Psoas muscle (tissue), 8 donors: Measurements from ENCODE around the gene ABCC12. TPM values are rescaled to one million over a fixed set of nuclear protein-coding genes. Genes with fewer than 3 reads are reported as not detected.

Experiments used
- ATAC-seq, 4 donors: fragments of 200-7000 bp; cut with Tn5 transposase; one replicate each; pipeline ENCODE4 v1.9.1; 2020; ENCODE audit warnings: moderate library complexity in 3 of 4, mild to moderate bottlenecking in 2 of 4
- DNase-seq, 2 donors: peaks; one replicate each; pipeline ENCODE4 v3.0.0-alpha.2; 2020
- H3K27ac ChIP-seq: fragments of 200-600 bp; one replicate; pipeline ENCODE4 v1.8.0; 2022
- H3K27me3 ChIP-seq, 3 donors: fragments of 200-600 bp in 1 of 3; one replicate each; pipeline versions ENCODE4 v1.6.1 to v1.8.0; 2013 to 2022; ENCODE audit warnings: low read length in 2 of 3, mild to moderate bottlenecking in 2 of 3, moderate library complexity in 1 of 3; ENCODE audit not compliant: insufficient read depth in 3 of 3
- H3K36me3 ChIP-seq, 2 donors: fragments of 200-600 bp in 1 of 2; one replicate each; pipeline versions ENCODE4 v1.6.1 to v1.8.0; 2013 to 2022; ENCODE audit warnings: low read depth in 1 of 2, mild to moderate bottlenecking in 1 of 2, moderate library complexity in 1 of 2; ENCODE audit not compliant: insufficient read depth in 1 of 2
- H3K4me1 ChIP-seq: fragments of 200-600 bp; one replicate; pipeline ENCODE4 v1.8.0; 2022
- H3K4me3 ChIP-seq: fragments of 200-600 bp; one replicate; pipeline ENCODE4 v1.8.0; 2022; ENCODE audit warnings: mild to moderate bottlenecking
- H3K9me3 ChIP-seq: fragments of 200-600 bp; one replicate; pipeline ENCODE4 v1.8.0; 2022
- CTCF ChIP-seq: fragments of 200-600 bp; IDR thresholded peaks from one replicate; pipeline ENCODE4 v1.8.0; 2022; ENCODE audit warnings: antibody characterized with exemption
- WGBS, 3 donors: extraction: QIAGEN DNeasy Blood & Tissue Kit; methylation state at CpG; one replicate each; pipeline versions ENCODE4 v1.1.6 to v1.1.7; 2013; 5-methylcytosine and 5-hydroxymethylcytosine counted together
- intact Hi-C, 2 donors: fragments of 100-400 bp; cut with DNase I; formaldehyde crosslinking; loops; one replicate each; pipeline versions ENCODE4 v1.11.0 to v1.14.2; 2022
- long read RNA-seq, 2 donors: library from polyadenylated mRNA; unstranded; transcript quantifications; one replicate each; pipeline ENCODE4 v2.0.0, GENCODE V29; 2021
- polyA plus RNA-seq, 3 donors: library from polyadenylated mRNA; stranded (reverse); fragments of 200-250 nt; gene quantifications; one replicate each; pipeline ENCODE4 v1.2.3, GENCODE V29; 2013
- total RNA-seq, 4 donors: library from RNA; stranded (reverse); fragmentation: NEBNext Ultra II Directional in 2 of 4; extraction: Animal tissue kit (Norgen Biotek cat#: 25700) in 2 of 4; gene quantifications; one replicate each; pipeline versions ENCODE4 v1.2.1 to v1.2.4, GENCODE V29; 2021 to 2023
- donor health status: healthy with polysubstance abuse.
- donor health status: DM: no; HTN: no; CAD: no; lungs with moderate emphysema.
- donor health status: Bipolar disorder and iron deficiency.
- donor health status: healthy.
- donor health status: DM: yes; HTN: yes; CAD: no.
- donor health status: DM: no; HTN: no; CAD: no.
- donor health status: DM: no; HTN: no; CAD: no.
- donor health status: DM: yes; HTN: yes; CAD: no.

Gene ABCC12
- total RNA-seq (under 1 TPM; 0.23 to 0.94 (median 0.46) TPM), polyA plus RNA-seq (under 1 TPM; 0.07 to 0.51 (median 0.10) TPM)
- long read RNA-seq, donor 1 = 0 reads
- long read RNA-seq, donor 2, partial matches to known transcripts = 0 of 1 reads
- long read RNA-seq, donor 2, other reads (novel, unspliced or antisense) = 1 of 1 reads

- peak in 3 of 4 donors; percentile 12 to 32 (median 14) for ATAC-seq
- H3K9me3 ChIP-seq = no peaks in the 10 kb centered on the region
- no peak for DNase-seq
- H3K27me3 ChIP-seq = no peaks in the 10 kb centered on the region
- no peaks in the 10 kb centered on the region for H3K4me1 ChIP-seq
- H3K27ac ChIP-seq = no peak within 1 kb of the TSS
- no peaks in the 10 kb centered on the region for H3K36me3 ChIP-seq
- WGBS, 3 donors = 44 to 55% (median 50%) methylated on average over 23 to 24 of the region's 24 CpGs
- no peak for TF ChIP-seq CTCF
- H3K4me3 ChIP-seq = peak within 1 kb of the TSS; percentile 39
- intact Hi-C loops = loop anchor here in 1 of 2 donors (2.0 kb wide), 1 partner anchor 1013 kb away; the partner anchor contains the start of gene NETO2
Measured at GRCh38 chr16:48155926-48156789, at the start of gene ABCC12. Gene ABCC12, minus strand, starts transcription at chr16:48155993. Its CDS starts 9,569 bp downstream, at chr16:48146424.

- Histone ChIP-seq H3K9me3 (no peaks in the 10 kb centered on the region), H3K4me3 (no peak overlapping the region), H3K36me3 (no peaks in the 10 kb centered on the region), H3K4me1 (no peaks in the 10 kb centered on the region), H3K27me3 (no peaks in the 10 kb centered on the region), H3K27ac (no peak overlapping the region)
- 79 to 83% (median 81%) methylated on average over 6 of the region's 6 CpGs for WGBS, 3 donors
- TF ChIP-seq CTCF = no peak
- ATAC-seq (no peak), DNase-seq (no peak)
- intact Hi-C loops = no loop called here
Measured at GRCh38 chr16:48204825-48205151, 49.0 kb upstream of the ABCC12 start.

- Histone ChIP-seq H3K27ac (no peak overlapping the region), H3K4me3 (no peak overlapping the region), H3K36me3 (no peaks in the 10 kb centered on the region), H3K9me3 (no peaks in the 10 kb centered on the region), H3K27me3 (no peaks in the 10 kb centered on the region), H3K4me1 (no peaks in the 10 kb centered on the region)
- no peak for ATAC-seq
- intact Hi-C loops = no loop called here
- WGBS, 3 donors = 57 to 61% (median 59%) methylated on average over 8 of the region's 8 CpGs
- no peak for DNase-seq
- no peak for TF ChIP-seq CTCF
Measured at GRCh38 chr16:48203974-48204824, 48.4 kb upstream of the ABCC12 start.

GRCh38 chr16:48201515-48202201 is 45.9 kb upstream of the ABCC12 start:
- DNase-seq (no peak), ATAC-seq (no peak)
- Histone ChIP-seq H3K9me3 (no peaks in the 10 kb centered on the region), H3K27ac (no peak overlapping the region), H3K27me3 (no peaks in the 10 kb centered on the region), H3K4me3 (no peak overlapping the region), H3K4me1 (no peaks in the 10 kb centered on the region), H3K36me3 (no peaks in the 10 kb centered on the region)
- 61 to 69% (median 67%) methylated on average over 6 of the region's 6 CpGs for WGBS, 3 donors
- TF ChIP-seq CTCF = no peak
- intact Hi-C loops = no loop called here
